ENCODE results near the gene GJA9. TPM values are rescaled to one million over a fixed set of nuclear protein-coding genes. Genes with fewer than 3 reads are reported as not detected.

The GJA9 gene
- total and polyA plus RNA-seq, 2 experiments from 2014 or later = 0.21 TPM; not detected in 1

- no peak overlapping the region for H3K27ac Mint-ChIP-seq
- no peaks in the 10 kb centered on the region for H3K79me2 ChIP-seq (replicated peaks; ENCODE audit: insufficient read depth)
- ATAC-seq = peak; percentile 22; the same call in 2 of the 3 replicates
- TF ChIP-seq EZH2 (IDR thresholded peaks at IDR 0.05; ENCODE audit: low read depth, unreplicated experiment) (no peak), POLR2AphosphoS5 (IDR thresholded peaks at IDR 0.05; ENCODE audit: low read depth) (no peak), ZNF462 (CRISPR knock-in tag; IDR thresholded peaks at IDR 0.05) (no peak), NANOG (IDR thresholded peaks at IDR 0.05; ENCODE audit: borderline replicate concordance) (no peak)
- peak; percentile 13 for DNase-seq (ENCODE audit: low spot score)
- H3K36me3 ChIP-seq (ENCODE audit: insufficient read depth) = no peaks in the 10 kb centered on the region
- H3K27ac ChIP-seq (ENCODE audit: low read depth) = no peak overlapping the region
- H3K9me3 Mint-ChIP-seq = no peaks in the 10 kb centered on the region
- H3K9me2 ChIP-seq (ENCODE audit: insufficient read depth) = no peaks in the 10 kb centered on the region
- H3K4me2 ChIP-seq = no peak overlapping the region
- peak overlapping the region; percentile 86 for H2AFZ ChIP-seq
- H4K20me1 ChIP-seq (replicated peaks; ENCODE audit: insufficient read depth) = no peaks in the 10 kb centered on the region
- no peaks in the 10 kb centered on the region for H3F3A ChIP-seq (replicated peaks; ENCODE audit: low read depth)
- no peaks in the 10 kb centered on the region for H3K36me3 Mint-ChIP-seq (ENCODE audit: low read depth)
- H3K4me3 Mint-ChIP-seq = no peak overlapping the region
- no peaks in the 10 kb centered on the region for H3K27me3 Mint-ChIP-seq (ENCODE audit: insufficient read depth, low read depth, poor library complexity)
- H3K4me3 ChIP-seq = no peak overlapping the region
- H3K4me1 ChIP-seq (ENCODE audit: insufficient read depth) = peaks cover 9% of the 10 kb centered on the region; the same call in 1 of the 2 replicates
- no peaks in the 10 kb centered on the region for H3K27me3 ChIP-seq (ENCODE audit: insufficient read depth)
- H3K4me1 Mint-ChIP-seq = peaks cover 9% of the 10 kb centered on the region; the same call in 2 of the 3 replicates
Measured at GRCh38 chr1:38929054-38929453, 47.7 kb upstream of the GJA9 start.

- no peak overlapping the region for H3K27ac Mint-ChIP-seq
- no peak overlapping the region for H3K4me3 Mint-ChIP-seq
- H3K4me2 ChIP-seq = no peak overlapping the region
- H3K36me3 Mint-ChIP-seq (ENCODE audit: low read depth) = no peaks in the 10 kb centered on the region
- H3K4me1 Mint-ChIP-seq = peaks cover 9% of the 10 kb centered on the region; the same call in 2 of the 3 replicates
- H3K4me3 ChIP-seq = no peak overlapping the region
- no peaks in the 10 kb centered on the region for H3K27me3 Mint-ChIP-seq (ENCODE audit: insufficient read depth, low read depth, poor library complexity)
- H2AFZ ChIP-seq = no peak overlapping the region
- no peaks in the 10 kb centered on the region for H3K27me3 ChIP-seq (ENCODE audit: insufficient read depth)
- H3K9me3 Mint-ChIP-seq = no peaks in the 10 kb centered on the region
- no peaks in the 10 kb centered on the region for H4K20me1 ChIP-seq (replicated peaks; ENCODE audit: insufficient read depth)
- no peak overlapping the region for H3K27ac ChIP-seq (ENCODE audit: low read depth)
- no peaks in the 10 kb centered on the region for H3K9me2 ChIP-seq (ENCODE audit: insufficient read depth)
- H3F3A ChIP-seq (replicated peaks; ENCODE audit: low read depth) = no peaks in the 10 kb centered on the region
- ATAC-seq (no peak), DNase-seq (ENCODE audit: low spot score) (no peak)
- H3K4me1 ChIP-seq (ENCODE audit: insufficient read depth) = peaks cover 9% of the 10 kb centered on the region; the same call in 1 of the 2 replicates
- no peaks in the 10 kb centered on the region for H3K79me2 ChIP-seq (replicated peaks; ENCODE audit: insufficient read depth)
- H3K36me3 ChIP-seq (ENCODE audit: insufficient read depth) = no peaks in the 10 kb centered on the region
- no peak for TF ChIP-seq EZH2phosphoT487 (IDR thresholded peaks at IDR 0.05; ENCODE audit: unreplicated experiment)
- TF ChIP-seq ZNF462 (CRISPR knock-in tag; IDR thresholded peaks at IDR 0.05) = no peak
- TF ChIP-seq EZH2 (IDR thresholded peaks at IDR 0.05; ENCODE audit: low read depth, unreplicated experiment) = no peak
Measured at GRCh38 chr1:38926091-38926490, 44.7 kb upstream of the GJA9 start.
